GM20000 (cell line): ENCODE results near the gene BNC2.

Source experiments
- DNase-seq: peaks from one replicate; pipeline ENCODE4 v3.0.0; 2012; ENCODE audit warnings: low spot score
- TF ChIP-seq, protein P1 (sequence below): IDR thresholded peaks from 2 replicates; pipeline ENCODE4 v1.5.1; 2012; ENCODE audit warnings: mild to moderate bottlenecking, control low read depth; ENCODE audit errors: extremely low read depth, missing control alignments

Gene BNC2

GRCh38 chr9:16661816-16662215, 208.7 kb downstream of the BNC2 start:
- DNase-seq = no peak
- TF ChIP-seq, protein P1, sequence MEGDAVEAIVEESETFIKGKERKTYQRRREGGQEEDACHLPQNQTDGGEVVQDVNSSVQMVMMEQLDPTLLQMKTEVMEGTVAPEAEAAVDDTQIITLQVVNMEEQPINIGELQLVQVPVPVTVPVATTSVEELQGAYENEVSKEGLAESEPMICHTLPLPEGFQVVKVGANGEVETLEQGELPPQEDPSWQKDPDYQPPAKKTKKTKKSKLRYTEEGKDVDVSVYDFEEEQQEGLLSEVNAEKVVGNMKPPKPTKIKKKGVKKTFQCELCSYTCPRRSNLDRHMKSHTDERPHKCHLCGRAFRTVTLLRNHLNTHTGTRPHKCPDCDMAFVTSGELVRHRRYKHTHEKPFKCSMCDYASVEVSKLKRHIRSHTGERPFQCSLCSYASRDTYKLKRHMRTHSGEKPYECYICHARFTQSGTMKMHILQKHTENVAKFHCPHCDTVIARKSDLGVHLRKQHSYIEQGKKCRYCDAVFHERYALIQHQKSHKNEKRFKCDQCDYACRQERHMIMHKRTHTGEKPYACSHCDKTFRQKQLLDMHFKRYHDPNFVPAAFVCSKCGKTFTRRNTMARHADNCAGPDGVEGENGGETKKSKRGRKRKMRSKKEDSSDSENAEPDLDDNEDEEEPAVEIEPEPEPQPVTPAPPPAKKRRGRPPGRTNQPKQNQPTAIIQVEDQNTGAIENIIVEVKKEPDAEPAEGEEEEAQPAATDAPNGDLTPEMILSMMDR = no peak

DNA sequence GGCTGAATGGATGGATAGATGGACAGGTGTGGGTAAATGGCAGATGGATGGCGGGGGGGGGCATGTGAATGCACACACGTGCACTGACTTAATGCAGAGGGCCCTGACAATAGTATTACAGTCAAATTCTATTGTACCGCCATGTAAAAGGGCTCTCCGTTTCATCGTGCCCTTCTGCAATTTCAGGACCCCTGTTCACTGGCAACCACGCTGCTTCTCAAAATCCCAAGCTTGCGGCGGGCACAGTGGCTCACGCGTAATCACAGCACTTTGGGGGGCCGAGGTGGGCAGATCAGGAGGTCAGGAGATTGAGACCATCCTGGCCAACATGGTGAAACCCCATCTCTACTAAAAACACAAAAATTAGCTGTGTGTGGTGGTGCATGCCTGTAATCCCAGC, 211.4 kb downstream of the BNC2 start:
- DNase-seq = no peak
- TF ChIP-seq, protein P1 = no peak

DNA sequence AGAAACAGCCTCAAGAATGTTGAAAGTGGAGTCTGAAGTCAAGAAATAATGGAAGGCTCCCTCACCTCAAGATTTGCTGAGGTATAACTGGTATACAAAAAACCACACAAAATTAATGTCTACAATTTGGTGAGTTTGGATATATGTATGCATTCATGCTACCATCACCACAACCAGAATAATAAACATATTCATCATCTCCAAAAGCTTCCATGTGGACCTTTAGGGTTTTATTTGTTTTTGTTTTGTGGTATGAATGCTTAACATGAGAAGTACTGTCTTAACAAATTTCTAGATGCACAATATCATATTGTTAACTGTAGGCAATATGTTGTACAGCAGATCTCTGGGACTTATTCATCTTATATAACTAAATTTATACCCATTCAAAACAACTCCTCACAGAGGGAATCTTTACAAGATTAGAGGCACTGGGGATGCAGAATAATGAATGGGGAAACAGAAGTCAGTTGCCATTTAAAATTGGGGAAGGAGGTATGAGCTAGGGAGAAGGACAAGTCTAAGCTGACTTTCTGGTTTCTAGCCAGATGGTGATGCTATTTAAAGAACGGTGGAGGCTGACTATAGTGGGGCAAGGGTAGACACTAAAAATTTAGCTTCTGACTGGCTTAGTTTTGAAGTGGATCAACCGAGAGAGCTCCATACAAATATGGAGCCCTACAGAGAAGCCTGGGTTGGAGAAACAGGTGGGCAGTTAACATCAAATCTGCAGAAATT, 213.9 kb downstream of the BNC2 start:
- TF ChIP-seq, protein P1 = no peak
- no peak for DNase-seq

DNA sequence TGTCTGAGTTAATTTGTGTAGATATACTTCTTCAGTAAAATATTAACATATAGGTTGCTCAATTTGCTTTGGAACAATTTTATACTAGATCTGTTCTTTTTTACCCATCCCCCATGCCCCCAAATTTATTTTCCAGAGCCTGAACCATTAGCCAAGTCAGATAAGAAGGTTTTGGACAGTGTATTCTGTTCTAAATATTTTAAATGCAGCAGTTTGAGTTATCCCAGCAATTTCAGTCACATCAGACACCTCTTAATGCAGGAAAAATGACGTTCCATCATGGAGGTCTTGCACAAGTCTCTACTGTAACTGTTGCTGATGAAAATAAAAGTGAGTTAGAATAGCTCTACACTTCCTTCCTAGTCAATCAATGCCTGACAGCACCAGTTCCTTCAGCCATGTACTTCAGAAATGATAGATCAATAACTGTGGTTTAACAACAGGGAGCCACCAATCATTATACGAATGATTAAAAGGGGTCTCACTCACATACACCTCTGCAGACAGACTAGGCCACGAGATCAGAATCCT, 215.8 kb downstream of the BNC2 start:
- DNase-seq = no peak
- TF ChIP-seq, protein P1 = no peak

DNA sequence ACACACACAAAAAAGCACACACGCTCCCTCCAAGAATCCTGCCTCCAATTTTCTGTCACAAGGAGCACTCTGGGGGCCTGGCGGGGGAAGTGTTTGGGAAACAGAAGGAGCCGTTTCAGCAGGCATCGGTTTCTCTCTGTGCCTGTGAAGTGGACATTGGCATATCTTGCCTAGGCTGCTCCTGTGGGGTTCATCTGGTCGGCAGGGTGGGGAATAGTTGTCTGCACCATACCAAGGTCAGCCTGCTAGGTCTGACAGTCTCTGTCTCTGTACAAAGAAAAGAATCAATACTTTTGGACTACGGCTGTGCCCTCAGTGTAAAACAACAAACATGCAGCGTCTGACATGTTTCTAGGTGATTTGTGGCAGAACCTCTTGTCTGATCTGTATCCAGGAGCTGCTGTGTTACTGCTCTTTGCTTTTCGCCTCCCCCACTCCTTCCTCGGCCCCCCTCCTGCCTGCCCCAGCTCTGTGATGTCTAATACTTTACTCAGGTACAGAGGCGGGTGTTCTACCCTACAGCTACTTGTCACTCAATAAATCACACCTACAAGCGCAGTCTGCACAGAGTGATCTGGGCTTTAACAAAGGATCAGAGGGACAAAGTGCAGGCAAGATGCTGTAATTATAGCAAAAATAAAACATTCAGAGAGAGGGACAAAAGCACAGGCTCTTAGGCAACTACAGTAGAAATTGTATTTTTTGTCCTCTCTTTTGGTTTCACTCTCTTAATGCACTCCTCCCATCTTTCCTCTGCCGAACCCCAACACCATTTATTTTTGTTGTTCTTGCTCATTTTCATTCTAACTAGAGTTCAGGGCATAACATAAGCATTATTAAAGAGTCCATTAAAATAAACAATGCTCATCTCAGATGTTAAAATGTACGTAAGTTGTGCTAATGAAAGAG, 216.7 kb downstream of the BNC2 start:
- TF ChIP-seq, protein P1 = no peak
- DNase-seq = no peak

DNA sequence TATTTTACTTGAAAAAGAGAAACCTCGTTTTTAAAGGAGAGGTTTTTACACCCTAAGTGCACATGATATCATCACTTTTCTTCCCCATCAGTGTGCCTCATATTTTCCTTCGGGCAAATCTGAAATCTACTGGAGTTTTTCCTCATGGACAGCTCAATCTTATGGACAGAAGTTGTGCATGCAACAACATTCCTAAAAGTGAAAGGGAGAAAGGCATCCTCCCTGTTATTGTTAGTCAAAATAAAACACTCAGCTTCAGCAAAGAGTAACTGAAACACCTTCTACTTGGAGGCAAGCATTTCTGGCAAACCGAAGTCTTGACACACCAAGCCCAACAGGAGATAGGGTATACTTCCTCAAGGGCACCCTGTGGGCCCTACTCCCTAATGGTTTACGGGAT, 217.9 kb downstream of the BNC2 start:
- no peak for DNase-seq
- TF ChIP-seq, protein P1 = no peak

DNA sequence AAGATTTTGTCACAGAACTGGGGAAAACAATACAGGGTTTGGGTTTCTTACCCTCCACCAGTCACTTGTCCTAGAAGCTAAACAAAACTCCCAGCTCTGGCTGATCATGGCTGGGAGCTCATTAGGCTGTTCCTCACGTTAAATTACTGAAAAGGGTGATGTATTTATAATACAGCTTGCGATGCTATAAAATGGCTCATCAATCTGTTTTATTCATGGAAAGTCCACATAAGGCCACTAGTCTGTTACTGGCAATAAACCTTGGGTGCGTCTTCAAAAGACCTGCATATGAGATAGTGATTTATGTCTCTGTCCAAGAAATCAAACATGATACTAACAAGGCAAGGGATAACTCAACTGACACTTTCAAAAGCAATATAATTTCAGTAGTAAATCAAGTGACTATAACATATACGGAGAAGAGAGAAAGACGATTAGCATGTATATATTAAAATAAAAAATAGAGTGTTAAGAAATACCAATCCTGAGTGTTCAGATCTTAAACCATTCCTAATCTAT, 219.0 kb downstream of the BNC2 start:
- DNase-seq = no peak

More for the DNA sequence above, 219.0 kb downstream of the BNC2 start:
- TF ChIP-seq, protein P1 = no peak
